H1 (cell line): ENCODE measurements around the gene SAMD14. TPM values are rescaled to one million over a fixed set of nuclear protein-coding genes. Genes with fewer than 3 reads are reported as not detected.

ENCODE experiments used
- CHD2 ChIP-seq: IDR thresholded peaks from 2 replicates; pipeline ENCODE4 v1.6.1; 2012; ENCODE audit warnings: low read length, improper control_type of control experiment
- CREB1 ChIP-seq: IDR thresholded peaks from 2 replicates; pipeline ENCODE4 v1.6.1; 2012; ENCODE audit warnings: inconsistent platforms
- CTBP2 ChIP-seq: IDR thresholded peaks from 2 replicates; pipeline ENCODE4 v1.7.0; 2011; ENCODE audit warnings: borderline replicate concordance, mild to moderate bottlenecking, moderate library complexity, mixed read lengths, low read length; ENCODE audit not compliant: insufficient read depth, insufficient read length
- EZH2 ChIP-seq: fragments of 200-600 bp; sonication (generic); IDR thresholded peaks from 2 replicates; pipeline ENCODE4 v1.7.1; 2012; ENCODE audit warnings: low read depth, mild to moderate bottlenecking, moderate library complexity, low read length, inconsistent platforms; ENCODE audit not compliant: severe bottlenecking
- GABPA ChIP-seq: IDR thresholded peaks from 2 replicates; pipeline ENCODE4 v1.6.1; 2011; ENCODE audit warnings: mild to moderate bottlenecking, low read length, moderate library complexity, borderline replicate concordance; ENCODE audit not compliant: insufficient read depth
- POLR2AphosphoS5 ChIP-seq: IDR thresholded peaks from 2 replicates; pipeline ENCODE4 v1.6.1; 2011; ENCODE audit warnings: low read depth, low read length
- SAP30 ChIP-seq: fragments of 300-600 bp; sonication (generic); IDR thresholded peaks from 2 replicates; pipeline ENCODE4 v1.7.1; 2012; ENCODE audit warnings: low read length, moderate library complexity, mild to moderate bottlenecking, inconsistent platforms; ENCODE audit not compliant: insufficient read depth, insufficient replicate concordance
- SRF ChIP-seq: IDR thresholded peaks from 2 replicates; pipeline ENCODE4 v1.6.1; 2011; ENCODE audit warnings: mild to moderate bottlenecking, low read depth, low read length, moderate library complexity
- SUZ12 ChIP-seq: fragments of 200-600 bp; sonication (generic); IDR thresholded peaks from 2 replicates; pipeline ENCODE4 v1.6.1; 2012; ENCODE audit warnings: mild to moderate bottlenecking, inconsistent platforms, low read length, moderate library complexity, mixed read lengths
- polyA plus RNA-seq, 7 experiments: library from polyadenylated mRNA; depleted of rRNA in 3 of 7; stranded (reverse) in 5 of 7; unstranded in 2 of 7; fragments of >200 nt in 5 of 7; fragments of 200-250 nt in 2 of 7; gene quantifications; 1 replicate in 5 of 7; 2 replicates in 1 of 7; 4 replicates in 1 of 7; pipeline versions ENCODE4 v1.2.1 to v1.2.3, GENCODE V29; 2011 to 2013; ENCODE audit warnings: missing spikeins in 2 of 7, mixed read lengths in 2 of 7
- total RNA-seq: library from RNA; stranded (reverse); fragmentation: NEBNext Ultra II Directional; extraction: Animal tissue kit (Norgen Biotek cat#: 25700); gene quantifications from 2 replicates; pipeline ENCODE4 v1.2.1, GENCODE V29; 2021
- TF ChIP-seq, protein P1 (sequence below): fragments of 300-600 bp; sonication (generic); IDR thresholded peaks from 2 replicates; pipeline ENCODE4 v1.7.1; 2012; ENCODE audit warnings: low read length, moderate library complexity, mild to moderate bottlenecking, inconsistent platforms; ENCODE audit not compliant: insufficient replicate concordance

The SAMD14 gene
- total and polyA plus RNA-seq, 2 of the 8 experiments (the other 6 are each of a cell fraction or from before 2014, with no cell fraction given) = 5.7 to 5.8 TPM

DNA sequence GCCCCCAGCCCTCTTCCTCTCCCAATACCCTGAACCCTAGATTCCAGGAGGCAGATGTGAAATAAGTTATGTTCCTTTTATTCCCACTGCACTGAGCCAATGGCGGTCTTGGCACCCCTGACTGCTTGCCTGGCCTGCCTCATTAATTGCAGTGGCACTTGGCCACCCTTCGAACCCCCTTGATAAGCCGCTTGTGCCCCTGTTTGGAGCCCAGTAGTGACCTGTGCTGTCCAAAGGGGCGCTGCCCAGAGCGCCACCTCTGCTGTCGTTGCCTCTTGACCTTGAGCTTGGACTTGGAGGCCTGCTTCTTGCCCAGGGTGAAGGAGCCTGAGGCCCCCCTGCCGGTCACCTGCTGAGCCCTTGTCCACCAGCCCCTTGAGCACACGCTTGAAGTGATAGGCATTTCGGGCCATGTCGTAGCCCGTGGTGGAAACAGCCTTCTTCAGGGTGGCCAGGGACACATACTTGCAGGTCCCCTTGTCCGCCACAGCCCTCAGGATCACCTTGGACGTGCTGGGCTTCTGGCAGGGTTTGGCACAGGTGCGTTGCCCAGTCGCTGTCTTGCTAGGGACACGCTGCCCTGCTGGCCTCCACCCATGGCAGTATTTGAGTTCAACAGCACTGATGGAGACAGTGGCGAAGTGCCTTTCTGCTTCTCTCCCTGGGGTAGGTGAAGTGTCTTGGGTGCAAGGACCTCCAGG lies 41.6 kb upstream of the SAMD14 start (continued):
- no peak for TF ChIP-seq SAP30
- no peak for TF ChIP-seq CREB1
- TF ChIP-seq POLR2AphosphoS5 = no peak
- TF ChIP-seq GABPA = no peak
- no peak for TF ChIP-seq SUZ12
- no peak for TF ChIP-seq CHD2
- TF ChIP-seq, protein P1, sequence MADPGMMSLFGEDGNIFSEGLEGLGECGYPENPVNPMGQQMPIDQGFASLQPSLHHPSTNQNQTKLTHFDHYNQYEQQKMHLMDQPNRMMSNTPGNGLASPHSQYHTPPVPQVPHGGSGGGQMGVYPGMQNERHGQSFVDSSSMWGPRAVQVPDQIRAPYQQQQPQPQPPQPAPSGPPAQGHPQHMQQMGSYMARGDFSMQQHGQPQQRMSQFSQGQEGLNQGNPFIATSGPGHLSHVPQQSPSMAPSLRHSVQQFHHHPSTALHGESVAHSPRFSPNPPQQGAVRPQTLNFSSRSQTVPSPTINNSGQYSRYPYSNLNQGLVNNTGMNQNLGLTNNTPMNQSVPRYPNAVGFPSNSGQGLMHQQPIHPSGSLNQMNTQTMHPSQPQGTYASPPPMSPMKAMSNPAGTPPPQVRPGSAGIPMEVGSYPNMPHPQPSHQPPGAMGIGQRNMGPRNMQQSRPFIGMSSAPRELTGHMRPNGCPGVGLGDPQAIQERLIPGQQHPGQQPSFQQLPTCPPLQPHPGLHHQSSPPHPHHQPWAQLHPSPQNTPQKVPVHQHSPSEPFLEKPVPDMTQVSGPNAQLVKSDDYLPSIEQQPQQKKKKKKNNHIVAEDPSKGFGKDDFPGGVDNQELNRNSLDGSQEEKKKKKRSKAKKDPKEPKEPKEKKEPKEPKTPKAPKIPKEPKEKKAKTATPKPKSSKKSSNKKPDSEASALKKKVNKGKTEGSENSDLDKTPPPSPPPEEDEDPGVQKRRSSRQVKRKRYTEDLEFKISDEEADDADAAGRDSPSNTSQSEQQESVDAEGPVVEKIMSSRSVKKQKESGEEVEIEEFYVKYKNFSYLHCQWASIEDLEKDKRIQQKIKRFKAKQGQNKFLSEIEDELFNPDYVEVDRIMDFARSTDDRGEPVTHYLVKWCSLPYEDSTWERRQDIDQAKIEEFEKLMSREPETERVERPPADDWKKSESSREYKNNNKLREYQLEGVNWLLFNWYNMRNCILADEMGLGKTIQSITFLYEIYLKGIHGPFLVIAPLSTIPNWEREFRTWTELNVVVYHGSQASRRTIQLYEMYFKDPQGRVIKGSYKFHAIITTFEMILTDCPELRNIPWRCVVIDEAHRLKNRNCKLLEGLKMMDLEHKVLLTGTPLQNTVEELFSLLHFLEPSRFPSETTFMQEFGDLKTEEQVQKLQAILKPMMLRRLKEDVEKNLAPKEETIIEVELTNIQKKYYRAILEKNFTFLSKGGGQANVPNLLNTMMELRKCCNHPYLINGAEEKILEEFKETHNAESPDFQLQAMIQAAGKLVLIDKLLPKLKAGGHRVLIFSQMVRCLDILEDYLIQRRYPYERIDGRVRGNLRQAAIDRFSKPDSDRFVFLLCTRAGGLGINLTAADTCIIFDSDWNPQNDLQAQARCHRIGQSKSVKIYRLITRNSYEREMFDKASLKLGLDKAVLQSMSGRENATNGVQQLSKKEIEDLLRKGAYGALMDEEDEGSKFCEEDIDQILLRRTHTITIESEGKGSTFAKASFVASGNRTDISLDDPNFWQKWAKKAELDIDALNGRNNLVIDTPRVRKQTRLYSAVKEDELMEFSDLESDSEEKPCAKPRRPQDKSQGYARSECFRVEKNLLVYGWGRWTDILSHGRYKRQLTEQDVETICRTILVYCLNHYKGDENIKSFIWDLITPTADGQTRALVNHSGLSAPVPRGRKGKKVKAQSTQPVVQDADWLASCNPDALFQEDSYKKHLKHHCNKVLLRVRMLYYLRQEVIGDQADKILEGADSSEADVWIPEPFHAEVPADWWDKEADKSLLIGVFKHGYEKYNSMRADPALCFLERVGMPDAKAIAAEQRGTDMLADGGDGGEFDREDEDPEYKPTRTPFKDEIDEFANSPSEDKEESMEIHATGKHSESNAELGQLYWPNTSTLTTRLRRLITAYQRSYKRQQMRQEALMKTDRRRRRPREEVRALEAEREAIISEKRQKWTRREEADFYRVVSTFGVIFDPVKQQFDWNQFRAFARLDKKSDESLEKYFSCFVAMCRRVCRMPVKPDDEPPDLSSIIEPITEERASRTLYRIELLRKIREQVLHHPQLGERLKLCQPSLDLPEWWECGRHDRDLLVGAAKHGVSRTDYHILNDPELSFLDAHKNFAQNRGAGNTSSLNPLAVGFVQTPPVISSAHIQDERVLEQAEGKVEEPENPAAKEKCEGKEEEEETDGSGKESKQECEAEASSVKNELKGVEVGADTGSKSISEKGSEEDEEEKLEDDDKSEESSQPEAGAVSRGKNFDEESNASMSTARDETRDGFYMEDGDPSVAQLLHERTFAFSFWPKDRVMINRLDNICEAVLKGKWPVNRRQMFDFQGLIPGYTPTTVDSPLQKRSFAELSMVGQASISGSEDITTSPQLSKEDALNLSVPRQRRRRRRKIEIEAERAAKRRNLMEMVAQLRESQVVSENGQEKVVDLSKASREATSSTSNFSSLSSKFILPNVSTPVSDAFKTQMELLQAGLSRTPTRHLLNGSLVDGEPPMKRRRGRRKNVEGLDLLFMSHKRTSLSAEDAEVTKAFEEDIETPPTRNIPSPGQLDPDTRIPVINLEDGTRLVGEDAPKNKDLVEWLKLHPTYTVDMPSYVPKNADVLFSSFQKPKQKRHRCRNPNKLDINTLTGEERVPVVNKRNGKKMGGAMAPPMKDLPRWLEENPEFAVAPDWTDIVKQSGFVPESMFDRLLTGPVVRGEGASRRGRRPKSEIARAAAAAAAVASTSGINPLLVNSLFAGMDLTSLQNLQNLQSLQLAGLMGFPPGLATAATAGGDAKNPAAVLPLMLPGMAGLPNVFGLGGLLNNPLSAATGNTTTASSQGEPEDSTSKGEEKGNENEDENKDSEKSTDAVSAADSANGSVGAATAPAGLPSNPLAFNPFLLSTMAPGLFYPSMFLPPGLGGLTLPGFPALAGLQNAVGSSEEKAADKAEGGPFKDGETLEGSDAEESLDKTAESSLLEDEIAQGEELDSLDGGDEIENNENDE = no peak
- TF ChIP-seq SRF = no peak
- TF ChIP-seq CTBP2 = no peak
- TF ChIP-seq EZH2 = no peak
